Fibroblast of lung (primary cell): Measurements from ENCODE around the gene ROPN1L. TPM values are rescaled to one million over a fixed set of nuclear protein-coding genes. Genes with fewer than 3 reads are reported as not detected.

Experiments
- DNase-seq, 2 donors: peaks; one replicate each; pipeline versions ENCODE4 v3.0.0 to v3.0.0-alpha.2; 2010; ENCODE audit warnings: low read depth in 2 of 2
- H2AFZ ChIP-seq: 2 replicates; pipeline ENCODE4 v1.5.1; 2012; ENCODE audit warnings: low read length, control low read depth, inconsistent platforms
- H3K27ac ChIP-seq: 2 replicates; pipeline ENCODE4 v1.5.1; 2011; ENCODE audit warnings: low read length, control low read depth; ENCODE audit not compliant: insufficient read depth
- H3K27me3 ChIP-seq: 2 replicates; pipeline ENCODE4 v1.5.1; 2011; ENCODE audit warnings: mild to moderate bottlenecking, low read length; ENCODE audit not compliant: control insufficient read depth, insufficient read depth
- H3K36me3 ChIP-seq: 2 replicates; pipeline ENCODE4 v1.5.1; 2011; ENCODE audit warnings: low read length; ENCODE audit not compliant: control insufficient read depth, insufficient read depth
- H3K4me1 ChIP-seq: 2 replicates; pipeline ENCODE4 v1.5.1; 2011; ENCODE audit warnings: low read length; ENCODE audit not compliant: control insufficient read depth, insufficient read depth; ENCODE audit errors: extremely low read depth
- H3K4me2 ChIP-seq: 2 replicates; pipeline ENCODE4 v1.5.1; 2011; ENCODE audit warnings: low read length, control low read depth; ENCODE audit not compliant: insufficient read depth; ENCODE audit errors: extremely low read depth
- H3K4me3 ChIP-seq, 4 experiments: fragments of 200-600 bp in 1 of 4; sonication (generic) in 1 of 4; replicated peaks in 1 of 4; 2 replicates each; pipeline ENCODE4 v1.5.1; 2011 to 2016; ENCODE audit warnings: low read length in 4 of 4, low read depth in 3 of 4, mild to moderate bottlenecking in 3 of 4, control low read depth in 2 of 4, inconsistent platforms in 1 of 4, mixed read lengths in 1 of 4; ENCODE audit not compliant: insufficient read depth in 1 of 4; ENCODE audit errors: control extremely low read depth in 1 of 4
- H3K79me2 ChIP-seq: 2 replicates; pipeline ENCODE4 v1.5.1; 2012; ENCODE audit warnings: mild to moderate bottlenecking, low read length, inconsistent platforms; ENCODE audit not compliant: control insufficient read depth, insufficient read depth
- H3K9ac ChIP-seq: 2 replicates; pipeline ENCODE4 v1.5.1; 2011; ENCODE audit warnings: mild to moderate bottlenecking, low read length, control low read depth; ENCODE audit not compliant: insufficient read depth
- H3K9me3 ChIP-seq: 2 replicates; pipeline ENCODE4 v1.5.1; 2012; ENCODE audit warnings: low read depth, low read length; ENCODE audit not compliant: control insufficient read depth, insufficient read depth
- H4K20me1 ChIP-seq: 2 replicates; pipeline ENCODE4 v1.5.1; 2011; ENCODE audit warnings: low read length; ENCODE audit not compliant: control insufficient read depth, insufficient read depth; ENCODE audit errors: extremely low read depth
- CTCF ChIP-seq, 2 donors: IDR thresholded peaks in 1 of 2; conservative IDR thresholded peaks in 1 of 2; 1 replicate in 1 of 2; 2 replicates in 1 of 2; pipeline ENCODE4 v1.5.1; 2011 to 2012; ENCODE audit warnings: low read length in 2 of 2, control low read depth in 1 of 2, inconsistent platforms in 1 of 2, low read depth in 1 of 2, mild to moderate bottlenecking in 1 of 2
- EZH2 ChIP-seq: IDR thresholded peaks from 2 replicates; pipeline ENCODE4 v1.5.1; 2012; ENCODE audit warnings: low read length, control low read depth, mild to moderate bottlenecking; ENCODE audit errors: missing control alignments
- polyA plus RNA-seq, 2 donors: library from polyadenylated mRNA; depleted of rRNA in 1 of 2; stranded (reverse) in 1 of 2; unstranded in 1 of 2; fragments of >200 nt; gene quantifications; 2 replicates each; pipeline ENCODE4 v1.2.1, GENCODE V29; 2011 to 2012; ENCODE audit warnings: missing spikeins in 1 of 2
- total RNA-seq: library from RNA; depleted of rRNA; stranded (reverse); fragments of >200 nt; gene quantifications from 2 replicates; pipeline ENCODE4 v1.2.1, GENCODE V29; 2014

The ROPN1L gene
- total and polyA plus RNA-seq, 2 donors (not counting 1 experiment from before 2014, with no cell fraction given): 0.17 to 0.26 TPM

GRCh38 chr5:10489810-10490426 lies 48.2 kb downstream of the ROPN1L start:
- Histone ChIP-seq H3K79me2 (no peaks in the 10 kb centered on the region), H3K4me3 (no peak overlapping the region), H2AFZ (no peak overlapping the region), H3K36me3 (no peaks in the 10 kb centered on the region), H3K27ac (no peak overlapping the region), H3K27me3 (peaks cover 5% of the 10 kb centered on the region), H3K9ac (no peak overlapping the region), H3K4me1 (no peaks in the 10 kb centered on the region), H3K4me2 (no peak overlapping the region), H3K9me3 (no peaks in the 10 kb centered on the region), H4K20me1 (no peaks in the 10 kb centered on the region)
- TF ChIP-seq CTCF (conservative IDR thresholded peaks at IDR 0.05 in 1 of 2, IDR thresholded peaks at IDR 0.05 in 1 of 2; ENCODE audit: low read depth in 1 of 2, low read length in 2 of 2): no peak
- no peak for TF ChIP-seq EZH2
- peak in 1 of 2 donors; percentile 24 for DNase-seq

- Histone ChIP-seq H3K27me3 (peaks cover 8% of the 10 kb centered on the region), H3K4me2 (no peak overlapping the region), H3K79me2 (no peaks in the 10 kb centered on the region), H3K27ac (no peak overlapping the region), H3K9ac (no peak overlapping the region), H4K20me1 (no peaks in the 10 kb centered on the region), H3K4me3 (no peak overlapping the region), H3K36me3 (no peaks in the 10 kb centered on the region), H3K4me1 (no peaks in the 10 kb centered on the region), H3K9me3 (no peaks in the 10 kb centered on the region), H2AFZ (no peak overlapping the region)
- TF ChIP-seq CTCF (conservative IDR thresholded peaks at IDR 0.05 in 1 of 2, IDR thresholded peaks at IDR 0.05 in 1 of 2; ENCODE audit: low read depth in 1 of 2, low read length in 2 of 2) (no peak), EZH2 (no peak)
- DNase-seq: no peak
Measured at GRCh38 chr5:10490927-10491672, 49.4 kb downstream of the ROPN1L start.

- H3K79me2 ChIP-seq: no peaks in the 10 kb centered on the region
- H4K20me1 ChIP-seq: no peaks in the 10 kb centered on the region
- H2AFZ ChIP-seq: no peak overlapping the region
- no peak overlapping the region for H3K9ac ChIP-seq
- no peaks in the 10 kb centered on the region for H3K9me3 ChIP-seq
- H3K36me3 ChIP-seq: no peaks in the 10 kb centered on the region
- H3K4me3 ChIP-seq: no peak overlapping the region
- peaks cover 10% of the 10 kb centered on the region for H3K27me3 ChIP-seq
- no peak for DNase-seq
- no peaks in the 10 kb centered on the region for H3K4me1 ChIP-seq
- TF ChIP-seq EZH2 (no peak), CTCF (conservative IDR thresholded peaks at IDR 0.05 in 1 of 2, IDR thresholded peaks at IDR 0.05 in 1 of 2; ENCODE audit: low read depth in 1 of 2, low read length in 2 of 2) (no peak)
- no peak overlapping the region for H3K4me2 ChIP-seq
- H3K27ac ChIP-seq: no peak overlapping the region
Measured at GRCh38 chr5:10491673-10492026, 50.0 kb downstream of the ROPN1L start.
